SK-MEL-5 (cell line): ENCODE results near the gene ING5. TPM values are rescaled to one million over a fixed set of nuclear protein-coding genes. Genes with fewer than 3 reads are reported as not detected.

Experiments
- DNase-seq: peaks from one replicate; pipeline ENCODE4 v3.0.0-alpha.2; 2016; ENCODE audit warnings: low read depth, low spot score
- in situ Hi-C: cut with HindIII; loops from 2 replicates; pipeline ENCODE4 v1.10.0; 2016; ENCODE audit warnings: low sequenced_read_pairs, high pct_unique_total_duplicates, low pct_unique_long_range_greater_than_20kb
- total RNA-seq: library from RNA; depleted of rRNA; stranded (reverse); fragments of >200 nt; shearing (Covaris generic); gene quantifications from 2 replicates; pipeline ENCODE4 v1.2.3, GENCODE V29; 2014; rRNA removed

Gene ING5
- total RNA-seq, 1 experiment from 2014 or later, result 23.9 TPM

DNA sequence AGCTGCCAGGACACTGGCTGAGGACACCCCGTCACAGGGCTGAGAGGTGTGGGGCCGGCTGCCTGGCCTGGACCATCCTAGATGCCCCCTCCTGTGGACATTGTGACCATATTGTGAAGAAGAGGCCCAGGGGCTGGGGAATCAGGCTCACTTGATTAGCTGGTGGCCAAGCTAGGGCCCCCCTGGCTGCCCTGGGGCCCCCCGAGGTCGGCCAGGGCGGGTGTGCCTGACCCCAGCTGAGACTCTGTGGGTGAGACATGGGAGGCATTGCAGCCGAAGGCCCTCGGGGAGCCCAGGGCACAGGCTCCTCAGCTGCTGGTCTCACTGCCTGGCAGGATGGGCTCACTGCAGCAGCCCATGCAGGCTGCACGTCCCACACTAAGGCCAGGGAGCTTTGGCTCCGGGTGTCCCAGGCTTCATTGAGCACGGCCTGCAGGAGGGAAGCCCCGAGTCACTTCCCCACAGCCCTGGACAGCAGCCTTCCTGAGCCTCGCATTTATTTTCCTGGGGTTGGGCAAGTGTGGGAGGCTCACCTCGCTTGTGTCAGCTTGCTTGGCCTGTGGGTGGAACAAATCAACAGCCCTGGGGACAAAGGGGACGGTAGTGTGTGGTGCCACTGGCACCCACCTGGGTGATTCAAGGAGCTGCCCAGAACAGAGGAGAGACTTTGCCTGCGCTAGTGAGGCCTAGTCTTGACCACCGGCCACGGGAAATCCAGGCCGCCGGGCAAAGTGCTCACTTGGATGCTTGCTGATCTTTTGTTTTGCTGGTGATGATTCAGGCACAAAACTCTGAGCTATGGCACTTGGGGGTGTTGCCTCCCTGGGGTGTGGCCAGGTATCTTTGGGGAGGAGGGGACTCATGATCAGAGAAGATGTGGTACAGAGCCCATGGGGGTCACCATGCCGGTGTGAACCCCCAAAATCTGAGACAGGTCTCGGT is 76.1 kb downstream of the ING5 start:
- in situ Hi-C loops, result no loop called here
- DNase-seq, result no peak

Other genes starting within 250 kb of the ING5 start
- 55.9 and 64.2 TPM in 2 replicates for gene STK25, start 193.5 kb upstream of the ING5 start, total RNA-seq
- 9.0 and 10.6 TPM in 2 replicates for gene BOK, start 143.3 kb upstream of the ING5 start, total RNA-seq
- gene THAP4, start 64.9 kb upstream of the ING5 start, total RNA-seq, result 35.2 and 39.6 TPM in 2 replicates
- 24.1 and 30.3 TPM in 2 replicates for gene ATG4B, start 64.3 kb upstream of the ING5 start, total RNA-seq
- 55.3 and 60.8 TPM in 2 replicates for gene DTYMK, start 15.2 kb upstream of the ING5 start, total RNA-seq
- 8.8 and 9.0 TPM in 2 replicates for gene D2HGDH, start 32.6 kb downstream of the ING5 start, total RNA-seq
- not detected in 2 replicates for gene GAL3ST2, start 74.8 kb downstream of the ING5 start, total RNA-seq
- not detected in 2 replicates for gene NEU4, start 107.2 kb downstream of the ING5 start, total RNA-seq
- gene PDCD1, start 156.9 kb downstream of the ING5 start, total RNA-seq, result not detected in 2 replicates
- not detected in 2 replicates for gene RTP5, start 167.7 kb downstream of the ING5 start, total RNA-seq